Aorta (tissue), 5 donors: Measurements from ENCODE around the gene NF1. TPM values are rescaled to one million over a fixed set of nuclear protein-coding genes. Genes with fewer than 3 reads are reported as not detected.
"Not testable (repeated sequence)": the region's sequence is repeated elsewhere in the genome, so short reads cannot be mapped to it uniquely, and the experiment has no call there.

Experiments used
- ATAC-seq: fragments of 200-7000 bp; cut with Tn5 transposase; one replicate; pipeline ENCODE4 v1.9.1; 2022; ENCODE audit warnings: moderate library complexity; ENCODE audit not compliant: low FRiP score
- DNase-seq, 2 donors: peaks; one replicate each; pipeline ENCODE4 v3.0.0-alpha.2; 2020
- H3K27ac ChIP-seq, 2 donors: one replicate each; pipeline ENCODE4 v1.5.1; 2013; ENCODE audit warnings: low read length in 2 of 2, mild to moderate bottlenecking in 2 of 2, moderate library complexity in 2 of 2, control low read depth in 1 of 2, inconsistent platforms in 1 of 2, low read depth in 1 of 2
- H3K27me3 ChIP-seq, 2 donors: one replicate each; pipeline ENCODE4 v1.6.1; 2013; ENCODE audit warnings: control low read depth in 1 of 2, low read length in 1 of 2, mild to moderate bottlenecking in 1 of 2, moderate library complexity in 1 of 2; ENCODE audit not compliant: insufficient read depth in 2 of 2, control insufficient read depth in 1 of 2
- H3K36me3 ChIP-seq, 2 donors: one replicate each; pipeline ENCODE4 v1.6.1; 2013; ENCODE audit warnings: control low read depth in 1 of 2, low read length in 1 of 2, mild to moderate bottlenecking in 1 of 2; ENCODE audit not compliant: insufficient read depth in 2 of 2, control insufficient read depth in 1 of 2
- H3K4me1 ChIP-seq, 2 donors: one replicate each; pipeline ENCODE4 v1.6.1; 2013; ENCODE audit warnings: low read length in 2 of 2, control low read depth in 1 of 2, mild to moderate bottlenecking in 1 of 2, moderate library complexity in 1 of 2; ENCODE audit not compliant: insufficient read depth in 2 of 2, control insufficient read depth in 1 of 2
- H3K4me3 ChIP-seq, 2 donors: one replicate each; pipeline ENCODE4 v1.5.1; 2013; ENCODE audit warnings: low read length in 2 of 2, control low read depth in 1 of 2, mild to moderate bottlenecking in 1 of 2
- H3K9me3 ChIP-seq: one replicate; pipeline ENCODE4 v1.6.1; 2013; ENCODE audit warnings: mild to moderate bottlenecking, low read length; ENCODE audit not compliant: control insufficient read depth
- WGBS, 2 donors: extraction: QIAGEN DNeasy Blood & Tissue Kit; methylation state at CpG; one replicate each; pipeline ENCODE4 v1.1.7; 2013; 5-methylcytosine and 5-hydroxymethylcytosine counted together
- intact Hi-C, 2 donors: fragments of 100-400 bp; cut with DNase I; formaldehyde crosslinking; loops; one replicate each; pipeline versions ENCODE4 v1.14.2 to v1.15.0; 2022
- polyA plus RNA-seq, 2 donors: library from polyadenylated mRNA; stranded (reverse); fragments of 200-250 nt; gene quantifications; one replicate each; pipeline ENCODE4 v1.2.3, GENCODE V29; 2013
- total RNA-seq, 2 donors: library from RNA; stranded (reverse); fragmentation: NEBNext Ultra II Directional; extraction: Animal tissue kit (Norgen Biotek cat#: 25700); gene quantifications; one replicate each; pipeline ENCODE4 v1.2.1, GENCODE V29; 2021
- donor health status: healthy with polysubstance abuse.
- donor health status: Bipolar disorder and iron deficiency.
- donor health status: DM: no; HTN: no; CAD: no.
- donor health status: DM: no; HTN: no; CAD: no.
- donor health status: DM: yes; HTN: yes; CAD: no.

Gene NF1
- total and polyA plus RNA-seq, 4 donors = 4.1 to 93.9 (median 45.0) TPM

GRCh38 chr17:31112001-31112661 is 17.4 kb downstream of the NF1 start:
- H3K4me1 ChIP-seq = no peaks in the 10 kb centered on the region
- H3K9me3 ChIP-seq = no peaks in the 10 kb centered on the region
- no peaks in the 10 kb centered on the region for H3K27me3 ChIP-seq
- DNase-seq = no peak
- intact Hi-C loops = no loop called here
- WGBS, 2 donors = 93 to 100% methylated on average over 1 of the region's 1 CpG
- H3K4me3 ChIP-seq = no peak overlapping the region
- ATAC-seq = no peak
- no peaks in the 10 kb centered on the region for H3K36me3 ChIP-seq
- H3K27ac ChIP-seq = no peak overlapping the region

- ATAC-seq, H3K36me3 ChIP-seq, H3K27ac ChIP-seq, H3K4me3 ChIP-seq, H3K27me3 ChIP-seq, DNase-seq, H3K9me3 ChIP-seq, intact Hi-C loops, H3K4me1 ChIP-seq: not testable (repeated sequence)
- 74 to 83% methylated on average over 7 of the region's 7 CpGs for WGBS, 2 donors
Observed at GRCh38 chr17:31113368-31113767, 18.6 kb downstream of the NF1 start.

GRCh38 chr17:31113939-31114338 is 19.2 kb downstream of the NF1 start:
- no peak overlapping the region for H3K4me3 ChIP-seq
- intact Hi-C loops = no loop called here
- no peak overlapping the region for H3K27ac ChIP-seq
- DNase-seq (no peak), ATAC-seq (no peak)
- no peaks in the 10 kb centered on the region for H3K36me3 ChIP-seq
- 93 to 95% methylated on average over 4 of the region's 4 CpGs for whole genome bisulfite sequencing, 2 donors
- no peaks in the 10 kb centered on the region for H3K9me3 ChIP-seq
- no peaks in the 10 kb centered on the region for H3K27me3 ChIP-seq
- H3K4me1 ChIP-seq = no peaks in the 10 kb centered on the region

GRCh38 chr17:31114956-31115555 is 20.3 kb downstream of the NF1 start:
- no peak for ATAC-seq
- no peak overlapping the region for H3K4me3 ChIP-seq
- H3K9me3 ChIP-seq = no peaks in the 10 kb centered on the region
- no peaks in the 10 kb centered on the region for H3K4me1 ChIP-seq
- no peaks in the 10 kb centered on the region for H3K36me3 ChIP-seq
- H3K27ac ChIP-seq = no peak overlapping the region
- intact Hi-C loops = no loop called here
- H3K27me3 ChIP-seq = no peaks in the 10 kb centered on the region
- no peak for DNase-seq
- WGBS, 2 donors = 74 to 80% methylated on average over 3 of the region's 3 CpGs

GRCh38 chr17:31116167-31116566 is 21.4 kb downstream of the NF1 start:
- no peak overlapping the region for H3K27ac ChIP-seq
- no peaks in the 10 kb centered on the region for H3K9me3 ChIP-seq
- no peak for ATAC-seq
- WGBS, 2 donors = 81 to 82% methylated on average over 4 of the region's 4 CpGs
- H3K4me3 ChIP-seq = no peak overlapping the region
- H3K27me3 ChIP-seq = no peaks in the 10 kb centered on the region
- no peaks in the 10 kb centered on the region for H3K4me1 ChIP-seq
- intact Hi-C loops = loop anchor here in 1 of 2 donors (2.0 kb wide), 1 partner anchor 47 kb away; no protein-coding TSS in a partner anchor
- no peaks in the 10 kb centered on the region for H3K36me3 ChIP-seq
- no peak for DNase-seq

GRCh38 chr17:31122746-31123145 is 28.0 kb downstream of the NF1 start:
- H3K4me1 ChIP-seq = peaks cover 0 to 6% of the 10 kb centered on the region in 2 donors
- no peaks in the 10 kb centered on the region for H3K36me3 ChIP-seq
- no peaks in the 10 kb centered on the region for H3K9me3 ChIP-seq
- H3K4me3 ChIP-seq = no peak overlapping the region
- 57 to 65% methylated on average over 2 of the region's 2 CpGs for WGBS, 2 donors
- H3K27ac ChIP-seq = no peak overlapping the region
- DNase-seq (no peak), ATAC-seq (no peak)
- intact Hi-C loops = no loop called here
- no peaks in the 10 kb centered on the region for H3K27me3 ChIP-seq

GRCh38 chr17:31126318-31126717 is 31.5 kb downstream of the NF1 start:
- WGBS, 2 donors = 93 to 94% methylated on average over 3 of the region's 3 CpGs
- Histone ChIP-seq H3K36me3 (no peaks in the 10 kb centered on the region), H3K4me3 (no peak overlapping the region), H3K27ac (no peak overlapping the region), H3K27me3 (no peaks in the 10 kb centered on the region), H3K4me1 (peaks cover 0 to 6% of the 10 kb centered on the region in 2 donors), H3K9me3 (no peaks in the 10 kb centered on the region)
- DNase-seq (no peak), ATAC-seq (no peak)
- intact Hi-C loops = no loop called here

GRCh38 chr17:31128241-31128640 is 33.5 kb downstream of the NF1 start:
- no peak for ATAC-seq
- H3K36me3 ChIP-seq = no peaks in the 10 kb centered on the region
- no peak overlapping the region for H3K4me3 ChIP-seq
- no peaks in the 10 kb centered on the region for H3K27me3 ChIP-seq
- no peaks in the 10 kb centered on the region for H3K4me1 ChIP-seq
- H3K27ac ChIP-seq = no peak overlapping the region
- intact Hi-C loops = no loop called here
- WGBS, 2 donors = 87 to 89% methylated on average over 3 of the region's 3 CpGs
- DNase-seq = no peak
- no peaks in the 10 kb centered on the region for H3K9me3 ChIP-seq
